SK-N-MC (cell line): ENCODE measurements around the gene SERPINA6.

Experiments
- EZH2 ChIP-seq: fragments of 200-600 bp; sonication (generic); IDR thresholded peaks from one replicate; pipeline ENCODE4 v1.6.1; 2017; ENCODE audit warnings: antibody characterized with exemption
- POLR2AphosphoS5 ChIP-seq: IDR thresholded peaks from 2 replicates; pipeline ENCODE4 v1.6.1; 2012; ENCODE audit warnings: mild to moderate bottlenecking, low read depth, low read length, borderline replicate concordance

- TF ChIP-seq EZH2: no peak
- no peak for TF ChIP-seq POLR2AphosphoS5
These were observed 10.5 kb downstream of the SERPINA6 start for GRCh38 chr14:94312481-94313246.
